Measurements from ENCODE around the gene HBZ.
"Not testable (repeated sequence)": the region's sequence is repeated elsewhere in the genome, so short reads cannot be mapped to it uniquely, and the experiment has no call there.

Gene HBZ

DNA sequence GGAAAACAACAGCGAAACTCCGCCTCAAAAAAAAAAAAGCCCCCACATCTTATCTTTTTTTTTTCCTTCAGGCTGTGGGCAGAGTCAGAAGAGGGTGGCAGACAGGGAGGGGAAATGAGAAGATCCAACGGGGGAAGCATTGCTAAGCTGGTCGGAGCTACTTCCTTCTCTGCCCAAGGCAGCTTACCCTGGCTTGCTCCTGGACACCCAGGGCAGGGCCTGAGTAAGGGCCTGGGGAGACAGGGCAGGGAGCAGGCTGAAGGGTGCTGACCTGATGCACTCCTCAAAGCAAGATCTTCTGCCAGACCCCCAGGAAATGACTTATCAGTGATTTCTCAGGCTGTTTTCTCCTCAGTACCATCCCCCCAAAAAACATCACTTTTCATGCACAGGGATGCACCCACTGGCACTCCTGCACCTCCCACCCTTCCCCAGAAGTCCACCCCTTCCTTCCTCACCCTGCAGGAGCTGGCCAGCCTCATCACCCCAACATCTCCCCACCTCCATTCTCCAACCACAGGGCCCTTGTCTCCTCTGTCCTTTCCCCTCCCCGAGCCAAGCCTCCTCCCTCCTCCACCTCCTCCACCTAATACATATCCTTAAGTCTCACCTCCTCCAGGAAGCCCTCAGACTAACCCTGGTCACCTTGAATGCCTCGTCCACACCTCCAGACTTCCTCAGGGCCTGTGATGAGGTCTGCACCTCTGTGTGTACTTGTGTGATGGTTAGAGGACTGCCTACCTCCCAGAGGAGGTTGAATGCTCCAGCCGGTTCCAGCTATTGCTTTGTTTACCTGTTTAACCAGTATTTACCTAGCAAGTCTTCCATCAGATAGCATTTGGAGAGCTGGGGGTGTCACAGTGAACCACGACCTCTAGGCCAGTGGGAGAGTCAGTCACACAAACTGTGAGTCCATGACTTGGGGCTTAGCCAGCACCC lies 22.8 kb downstream of the HBZ start:
- Histone ChIP-seq H3K27me3 (ENCODE audit: insufficient read depth, insufficient read length) (peaks cover 78% of the 10 kb centered on the region), H3K4me3 (ENCODE audit: insufficient read length, low read depth) (no peak overlapping the region), H3K9me3 (ENCODE audit: insufficient read depth, low read length) (no peaks in the 10 kb centered on the region), H3K36me3 (ENCODE audit: insufficient read depth, insufficient read length, low read length) (no peaks in the 10 kb centered on the region), H3K9ac (ENCODE audit: insufficient read length, low read depth) (no peak overlapping the region), H3K4me1 (ENCODE audit: insufficient read depth, insufficient read length) (peaks cover 6% of the 10 kb centered on the region)
- DNase-seq (ENCODE audit: low read depth, low spot score) = no peak
- TF ChIP-seq YY1 (IDR thresholded peaks at IDR 0.05; ENCODE audit: insufficient read depth, insufficient read length) (no peak), ZNF274 (IDR thresholded peaks at IDR 0.05; ENCODE audit: low read depth, low read length) (no peak), SUZ12 (IDR thresholded peaks at IDR 0.05; ENCODE audit: extremely low read depth, insufficient read depth, insufficient read length) (no peak)

DNA sequence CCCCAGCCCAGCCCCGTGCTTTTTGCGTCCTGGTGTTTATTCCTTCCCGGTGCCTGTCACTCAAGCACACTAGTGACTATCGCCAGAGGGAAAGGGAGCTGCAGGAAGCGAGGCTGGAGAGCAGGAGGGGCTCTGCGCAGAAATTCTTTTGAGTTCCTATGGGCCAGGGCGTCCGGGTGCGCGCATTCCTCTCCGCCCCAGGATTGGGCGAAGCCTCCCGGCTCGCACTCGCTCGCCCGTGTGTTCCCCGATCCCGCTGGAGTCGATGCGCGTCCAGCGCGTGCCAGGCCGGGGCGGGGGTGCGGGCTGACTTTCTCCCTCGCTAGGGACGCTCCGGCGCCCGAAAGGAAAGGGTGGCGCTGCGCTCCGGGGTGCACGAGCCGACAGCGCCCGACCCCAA lies 23.6 kb downstream of the HBZ start:
- H3K9ac ChIP-seq (ENCODE audit: insufficient read length, low read depth); H3K4me1 ChIP-seq (ENCODE audit: insufficient read depth, insufficient read length): not testable (repeated sequence)

DNA sequence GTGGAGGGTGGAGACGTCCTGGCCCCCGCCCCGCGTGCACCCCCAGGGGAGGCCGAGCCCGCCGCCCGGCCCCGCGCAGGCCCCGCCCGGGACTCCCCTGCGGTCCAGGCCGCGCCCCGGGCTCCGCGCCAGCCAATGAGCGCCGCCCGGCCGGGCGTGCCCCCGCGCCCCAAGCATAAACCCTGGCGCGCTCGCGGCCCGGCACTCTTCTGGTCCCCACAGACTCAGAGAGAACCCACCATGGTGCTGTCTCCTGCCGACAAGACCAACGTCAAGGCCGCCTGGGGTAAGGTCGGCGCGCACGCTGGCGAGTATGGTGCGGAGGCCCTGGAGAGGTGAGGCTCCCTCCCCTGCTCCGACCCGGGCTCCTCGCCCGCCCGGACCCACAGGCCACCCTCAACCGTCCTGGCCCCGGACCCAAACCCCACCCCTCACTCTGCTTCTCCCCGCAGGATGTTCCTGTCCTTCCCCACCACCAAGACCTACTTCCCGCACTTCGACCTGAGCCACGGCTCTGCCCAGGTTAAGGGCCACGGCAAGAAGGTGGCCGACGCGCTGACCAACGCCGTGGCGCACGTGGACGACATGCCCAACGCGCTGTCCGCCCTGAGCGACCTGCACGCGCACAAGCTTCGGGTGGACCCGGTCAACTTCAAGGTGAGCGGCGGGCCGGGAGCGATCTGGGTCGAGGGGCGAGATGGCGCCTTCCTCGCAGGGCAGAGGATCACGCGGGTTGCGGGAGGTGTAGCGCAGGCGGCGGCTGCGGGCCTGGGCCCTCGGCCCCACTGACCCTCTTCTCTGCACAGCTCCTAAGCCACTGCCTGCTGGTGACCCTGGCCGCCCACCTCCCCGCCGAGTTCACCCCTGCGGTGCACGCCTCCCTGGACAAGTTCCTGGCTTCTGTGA lies 24.3 kb downstream of the HBZ start, which contains the start of gene HBA1:
Gene HBA1, plus strand, starts transcription at position 204 of the 906 bp plus-strand sequence. Its CDS starts 37 bp downstream, at position 241.
- not testable (repeated sequence) for H3K36me3 ChIP-seq (ENCODE audit: insufficient read depth, insufficient read length, low read length); H3K4me3 ChIP-seq (ENCODE audit: insufficient read length, low read depth); H3K9ac ChIP-seq (ENCODE audit: insufficient read length, low read depth); H3K4me1 ChIP-seq (ENCODE audit: insufficient read depth, insufficient read length); H3K9me3 ChIP-seq (ENCODE audit: insufficient read depth, low read length); DNase-seq (ENCODE audit: low read depth, low spot score)
- peaks cover 65% of the 10 kb centered on the region for H3K27me3 ChIP-seq (ENCODE audit: insufficient read depth, insufficient read length)

More for the DNA sequence above, 23.6 kb downstream of the HBZ start:
- not testable (repeated sequence) for DNase-seq (ENCODE audit: low read depth, low spot score); H3K4me3 ChIP-seq (ENCODE audit: insufficient read length, low read depth); H3K36me3 ChIP-seq (ENCODE audit: insufficient read depth, insufficient read length, low read length); H3K9me3 ChIP-seq (ENCODE audit: insufficient read depth, low read length)
- peaks cover 72% of the 10 kb centered on the region for H3K27me3 ChIP-seq (ENCODE audit: insufficient read depth, insufficient read length)

DNA sequence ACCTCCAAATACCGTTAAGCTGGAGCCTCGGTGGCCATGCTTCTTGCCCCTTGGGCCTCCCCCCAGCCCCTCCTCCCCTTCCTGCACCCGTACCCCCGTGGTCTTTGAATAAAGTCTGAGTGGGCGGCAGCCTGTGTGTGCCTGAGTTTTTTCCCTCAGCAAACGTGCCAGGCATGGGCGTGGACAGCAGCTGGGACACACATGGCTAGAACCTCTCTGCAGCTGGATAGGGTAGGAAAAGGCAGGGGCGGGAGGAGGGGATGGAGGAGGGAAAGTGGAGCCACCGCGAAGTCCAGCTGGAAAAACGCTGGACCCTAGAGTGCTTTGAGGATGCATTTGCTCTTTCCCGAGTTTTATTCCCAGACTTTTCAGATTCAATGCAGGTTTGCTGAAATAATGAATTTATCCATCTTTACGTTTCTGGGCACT lies 25.0 kb downstream of the HBZ start:
- H3K4me3 ChIP-seq (ENCODE audit: insufficient read length, low read depth) = no peak overlapping the region
- TF ChIP-seq SUZ12 (IDR thresholded peaks at IDR 0.05; ENCODE audit: extremely low read depth, insufficient read depth, insufficient read length) = no peak
- TF ChIP-seq ZNF274 (IDR thresholded peaks at IDR 0.05; ENCODE audit: low read depth, low read length) = no peak
- no peak for TF ChIP-seq YY1 (IDR thresholded peaks at IDR 0.05; ENCODE audit: insufficient read depth, insufficient read length)
- no peak for DNase-seq (ENCODE audit: low read depth, low spot score)
- peaks cover 62% of the 10 kb centered on the region for H3K27me3 ChIP-seq (ENCODE audit: insufficient read depth, insufficient read length)
- H3K4me1 ChIP-seq (ENCODE audit: insufficient read depth, insufficient read length) = peaks cover 8% of the 10 kb centered on the region
- H3K9me3 ChIP-seq (ENCODE audit: insufficient read depth, low read length) = no peaks in the 10 kb centered on the region
- H3K9ac ChIP-seq (ENCODE audit: insufficient read length, low read depth) = no peak overlapping the region
- peaks cover 3% of the 10 kb centered on the region for H3K36me3 ChIP-seq (ENCODE audit: insufficient read depth, insufficient read length, low read length)

DNA sequence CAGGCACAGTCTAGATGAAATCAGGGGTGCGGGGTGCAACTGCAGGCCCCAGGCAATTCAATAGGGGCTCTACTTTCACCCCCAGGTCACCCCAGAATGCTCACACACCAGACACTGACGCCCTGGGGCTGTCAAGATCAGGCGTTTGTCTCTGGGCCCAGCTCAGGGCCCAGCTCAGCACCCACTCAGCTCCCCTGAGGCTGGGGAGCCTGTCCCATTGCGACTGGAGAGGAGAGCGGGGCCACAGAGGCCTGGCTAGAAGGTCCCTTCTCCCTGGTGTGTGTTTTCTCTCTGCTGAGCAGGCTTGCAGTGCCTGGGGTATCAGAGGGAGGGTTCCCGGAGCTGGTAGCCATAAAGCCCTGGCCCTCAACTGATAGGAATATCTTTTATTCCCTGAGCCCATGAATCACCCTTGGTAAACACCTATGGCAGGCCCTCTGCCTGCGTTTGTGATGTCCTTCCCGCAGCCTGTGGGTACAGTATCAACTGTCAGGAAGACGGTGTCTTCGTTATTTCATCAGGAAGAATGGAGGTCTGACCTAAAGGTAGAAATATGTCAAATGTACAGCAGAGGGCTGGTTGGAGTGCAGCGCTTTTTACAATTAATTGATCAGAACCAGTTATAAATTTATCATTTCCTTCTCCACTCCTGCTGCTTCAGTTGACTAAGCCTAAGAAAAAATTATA lies 25.7 kb downstream of the HBZ start:
- Histone ChIP-seq H3K4me3 (ENCODE audit: insufficient read length, low read depth) (no peak overlapping the region), H3K27me3 (ENCODE audit: insufficient read depth, insufficient read length) (peaks cover 61% of the 10 kb centered on the region), H3K4me1 (ENCODE audit: insufficient read depth, insufficient read length) (peaks cover 8% of the 10 kb centered on the region), H3K36me3 (ENCODE audit: insufficient read depth, insufficient read length, low read length) (peaks cover 7% of the 10 kb centered on the region), H3K9ac (ENCODE audit: insufficient read length, low read depth) (no peak overlapping the region), H3K9me3 (ENCODE audit: insufficient read depth, low read length) (no peaks in the 10 kb centered on the region)
- no peak for DNase-seq (ENCODE audit: low read depth, low spot score)
- no peak for TF ChIP-seq ZNF274 (IDR thresholded peaks at IDR 0.05; ENCODE audit: low read depth, low read length)
- no peak for TF ChIP-seq SUZ12 (IDR thresholded peaks at IDR 0.05; ENCODE audit: extremely low read depth, insufficient read depth, insufficient read length)
- TF ChIP-seq YY1 (IDR thresholded peaks at IDR 0.05; ENCODE audit: insufficient read depth, insufficient read length) = no peak

DNA sequence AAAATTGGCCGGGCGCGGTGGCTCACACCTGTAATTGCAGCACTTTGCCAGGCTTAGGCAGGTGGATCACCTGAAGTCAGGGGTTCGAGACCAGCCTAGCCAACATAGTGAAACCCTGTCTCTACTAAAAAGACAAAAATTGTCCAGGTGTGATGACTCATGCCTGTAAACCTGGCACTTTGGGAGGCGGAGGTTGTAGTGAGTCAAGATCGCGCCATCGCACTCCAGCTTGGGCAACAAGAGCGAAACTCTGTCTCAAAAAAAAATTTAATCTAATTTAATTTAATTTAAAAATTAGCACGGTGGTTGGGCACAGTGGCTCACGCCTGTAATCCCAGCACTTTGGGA lies 26.2 kb downstream of the HBZ start:
- TF ChIP-seq SUZ12 (IDR thresholded peaks at IDR 0.05; ENCODE audit: extremely low read depth, insufficient read depth, insufficient read length) (no peak), YY1 (IDR thresholded peaks at IDR 0.05; ENCODE audit: insufficient read depth, insufficient read length) (no peak), ZNF274 (IDR thresholded peaks at IDR 0.05; ENCODE audit: low read depth, low read length) (no peak)
- DNase-seq (ENCODE audit: low read depth, low spot score) = no peak
- no peak overlapping the region for H3K4me3 ChIP-seq (ENCODE audit: insufficient read length, low read depth)
- H3K4me1 ChIP-seq (ENCODE audit: insufficient read depth, insufficient read length) = peaks cover 8% of the 10 kb centered on the region
- peaks cover 10% of the 10 kb centered on the region for H3K36me3 ChIP-seq (ENCODE audit: insufficient read depth, insufficient read length, low read length)
- no peaks in the 10 kb centered on the region for H3K9me3 ChIP-seq (ENCODE audit: insufficient read depth, low read length)
- H3K9ac ChIP-seq (ENCODE audit: insufficient read length, low read depth) = no peak overlapping the region
- peaks cover 56% of the 10 kb centered on the region for H3K27me3 ChIP-seq (ENCODE audit: insufficient read depth, insufficient read length)

All from NT2/D1 (cell line).